Sigmoid colon (tissue), 7 donors: ENCODE results near the gene CDH24. TPM values are rescaled to one million over a fixed set of nuclear protein-coding genes. Genes with fewer than 3 reads are reported as not detected.

Experiments used
- DNase-seq: peaks from one replicate; pipeline ENCODE4 v3.0.0-alpha.2; 2019
- H3K27ac ChIP-seq, 4 donors: fragments of 200-600 bp; sonication (generic); one replicate each; pipeline ENCODE4 v1.5.1; 2016 to 2019; ENCODE audit warnings: mild to moderate bottlenecking in 1 of 4
- H3K27me3 ChIP-seq, 3 donors: fragments of 200-600 bp; sonication (generic); one replicate each; pipeline ENCODE4 v1.5.1; 2019; ENCODE audit warnings: mild to moderate bottlenecking in 1 of 3
- H3K36me3 ChIP-seq, 4 donors: fragments of 200-600 bp; sonication (generic); one replicate each; pipeline ENCODE4 v1.5.1; 2016 to 2019
- H3K4me1 ChIP-seq, 4 donors: fragments of 200-600 bp; sonication (generic); one replicate each; pipeline ENCODE4 v1.5.1; 2017 to 2019
- H3K4me3 ChIP-seq, 4 donors: fragments of 200-600 bp; sonication (generic); one replicate each; pipeline ENCODE4 v1.5.1; 2017 to 2019; ENCODE audit warnings: mild to moderate bottlenecking in 2 of 4, moderate library complexity in 1 of 4
- H3K9me3 ChIP-seq, 4 donors: fragments of 200-600 bp in 3 of 4; sonication (generic) in 3 of 4; one replicate each; pipeline versions ENCODE4 v1.5.1 to v1.6.1; 2013 to 2019
- EP300 ChIP-seq, 4 donors: sonication (generic); formaldehyde crosslinking; IDR thresholded peaks; one replicate each; pipeline ENCODE4 v1.6.1; 2017; ENCODE audit warnings: antibody characterized with exemption in 4 of 4
- POLR2A ChIP-seq, 2 donors: fragments of 450-650 bp; IDR thresholded peaks; one replicate each; pipeline ENCODE4 v1.6.1; 2016; ENCODE audit warnings: antibody characterized with exemption in 2 of 2, mild to moderate bottlenecking in 2 of 2, moderate library complexity in 2 of 2
- POLR2AphosphoS5 ChIP-seq, 4 donors: sonication (generic); formaldehyde crosslinking; IDR thresholded peaks; one replicate each; pipeline ENCODE4 v1.6.1; 2017; ENCODE audit warnings: antibody characterized with exemption in 4 of 4
- WGBS, 2 donors: extraction: QIAGEN DNeasy Blood & Tissue Kit; methylation state at CpG; one replicate each; pipeline ENCODE4 v1.1.7; 2013; 5-methylcytosine and 5-hydroxymethylcytosine counted together
- intact Hi-C: fragments of 100-400 bp; cut with DNase I; formaldehyde crosslinking; loops from one replicate; pipeline ENCODE4 v1.15.1; 2023
- polyA plus RNA-seq, 3 donors: library from polyadenylated mRNA; stranded (reverse); fragments of 200-250 nt; gene quantifications; one replicate each; pipeline ENCODE4 v1.2.3, GENCODE V29; 2013
- total RNA-seq, 4 donors: library from RNA; depleted of rRNA; stranded (reverse); fragments of >200 nt; gene quantifications; one replicate each; pipeline ENCODE4 v1.1.0, GENCODE V29; 2016
- TF ChIP-seq, protein P1 (sequence below), 4 experiments: fragments of 450-650 bp in 3 of 4; fragments of 200-600 bp in 1 of 4; IDR thresholded peaks; one replicate each; pipeline ENCODE4 v1.5.1; 2016 to 2019; ENCODE audit warnings: antibody characterized with exemption in 4 of 4, mild to moderate bottlenecking in 3 of 4, moderate library complexity in 2 of 4
- donor health status: healthy with polysubstance abuse.
- donor health status: Bipolar disorder and iron deficiency.
- donor health status: healthy.

CDH24 gene
- total and polyA plus RNA-seq, 7 donors = 0.46 to 7.5 (median 2.1) TPM

DNA sequence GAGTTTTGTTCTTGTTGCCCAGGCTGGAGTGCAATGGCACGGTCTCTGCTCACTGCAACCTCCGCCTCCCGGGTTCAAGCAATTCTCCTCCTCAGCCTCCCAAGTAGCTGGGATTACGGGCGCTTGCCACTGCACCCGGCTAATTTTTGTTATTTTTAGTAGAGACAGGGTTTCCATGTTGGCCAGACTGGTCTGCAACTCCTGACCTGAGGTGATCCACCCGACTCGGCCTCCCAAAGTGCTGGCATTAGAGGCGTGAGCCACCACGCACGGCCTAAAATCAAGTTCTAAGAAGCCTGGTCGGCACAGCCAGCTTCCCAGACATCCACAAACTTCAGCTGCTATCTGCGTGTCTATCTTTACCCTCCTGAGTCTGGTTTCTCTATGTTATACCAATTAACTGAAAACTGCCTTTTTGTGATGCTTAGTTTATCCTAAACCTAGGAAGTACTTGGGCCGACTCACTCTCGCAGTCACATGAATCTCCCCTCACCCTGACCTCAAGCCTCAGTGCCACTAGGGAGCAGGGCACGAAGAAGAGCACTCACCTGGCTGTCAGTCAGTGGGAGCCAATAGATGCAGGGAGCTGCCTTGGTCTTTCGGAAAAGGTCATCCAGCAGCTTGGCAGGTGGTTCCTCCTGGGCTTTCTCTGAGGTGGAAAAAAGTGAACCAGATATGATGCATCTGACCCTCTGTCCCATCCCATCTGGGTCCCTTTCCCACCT, 3.4 kb upstream of the CDH24 start:
- intact Hi-C loops = no loop called here
- Histone ChIP-seq H3K4me3 (no peak overlapping the region), H3K27me3 (no peaks in the 10 kb centered on the region), H3K27ac (peak overlapping the region in 1 of 4 donors; percentile 67), H3K9me3 (no peaks in the 10 kb centered on the region), H3K4me1 (peaks cover 0 to 30% (median 24%) of the 10 kb centered on the region in 4 donors), H3K36me3 (peaks cover 41 to 74% (median 61%) of the 10 kb centered on the region in 4 donors)
- DNase-seq = no peak
- WGBS, 2 donors = 95 to 96% methylated on average over 17 of the region's 17 CpGs
- no peak for TF ChIP-seq EP300 (IDR thresholded peaks at IDR 0.05)
- no peak for TF ChIP-seq POLR2A (IDR thresholded peaks at IDR 0.05)
- no peak for TF ChIP-seq POLR2AphosphoS5 (IDR thresholded peaks at IDR 0.05)
- TF ChIP-seq, protein P1, sequence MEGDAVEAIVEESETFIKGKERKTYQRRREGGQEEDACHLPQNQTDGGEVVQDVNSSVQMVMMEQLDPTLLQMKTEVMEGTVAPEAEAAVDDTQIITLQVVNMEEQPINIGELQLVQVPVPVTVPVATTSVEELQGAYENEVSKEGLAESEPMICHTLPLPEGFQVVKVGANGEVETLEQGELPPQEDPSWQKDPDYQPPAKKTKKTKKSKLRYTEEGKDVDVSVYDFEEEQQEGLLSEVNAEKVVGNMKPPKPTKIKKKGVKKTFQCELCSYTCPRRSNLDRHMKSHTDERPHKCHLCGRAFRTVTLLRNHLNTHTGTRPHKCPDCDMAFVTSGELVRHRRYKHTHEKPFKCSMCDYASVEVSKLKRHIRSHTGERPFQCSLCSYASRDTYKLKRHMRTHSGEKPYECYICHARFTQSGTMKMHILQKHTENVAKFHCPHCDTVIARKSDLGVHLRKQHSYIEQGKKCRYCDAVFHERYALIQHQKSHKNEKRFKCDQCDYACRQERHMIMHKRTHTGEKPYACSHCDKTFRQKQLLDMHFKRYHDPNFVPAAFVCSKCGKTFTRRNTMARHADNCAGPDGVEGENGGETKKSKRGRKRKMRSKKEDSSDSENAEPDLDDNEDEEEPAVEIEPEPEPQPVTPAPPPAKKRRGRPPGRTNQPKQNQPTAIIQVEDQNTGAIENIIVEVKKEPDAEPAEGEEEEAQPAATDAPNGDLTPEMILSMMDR (IDR thresholded peaks at IDR 0.05) = no peak

DNA sequence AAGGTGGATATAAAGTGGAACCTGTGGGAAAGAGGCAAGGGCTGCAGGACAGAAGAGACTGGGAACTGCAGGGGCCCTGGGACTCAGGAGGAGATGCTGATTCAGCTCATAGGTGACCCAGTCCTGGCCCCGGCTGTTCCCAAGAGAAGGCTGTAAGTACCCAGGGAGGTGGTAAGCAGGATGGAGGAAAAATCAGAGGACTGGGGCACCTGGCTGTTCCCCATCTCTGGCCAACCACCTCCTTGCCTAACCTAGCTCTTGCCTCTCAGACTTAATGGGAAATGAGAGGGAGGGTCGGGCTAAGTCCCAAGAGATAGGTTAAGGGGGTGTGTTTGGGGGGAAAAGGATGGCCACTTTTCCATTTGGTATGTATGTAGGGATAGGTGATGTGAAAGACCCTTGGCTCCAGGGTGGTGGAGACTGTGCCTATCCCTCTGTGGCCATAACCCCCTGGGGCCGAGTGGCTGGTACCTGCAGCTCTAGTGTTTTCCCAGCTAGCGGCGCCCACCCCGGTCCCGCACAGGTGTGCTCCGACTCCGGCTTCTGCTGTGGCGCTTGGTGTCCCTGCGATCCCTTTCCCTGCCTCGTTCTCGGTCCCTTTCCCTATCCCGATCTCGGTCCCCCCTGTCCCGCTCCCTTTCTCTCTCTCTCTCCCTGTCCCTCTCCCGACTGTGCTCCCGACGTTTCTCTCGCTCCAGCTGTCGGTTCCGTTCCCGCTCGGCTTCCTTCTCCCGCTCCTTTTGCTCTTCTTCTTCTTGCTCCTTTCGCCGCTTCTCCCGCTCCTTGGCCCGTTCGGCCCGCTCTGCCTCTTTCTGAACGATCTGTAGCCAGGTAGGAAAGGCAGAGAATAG, 1.6 kb upstream of the CDH24 start:
- TF ChIP-seq POLR2A (IDR thresholded peaks at IDR 0.05) (no peak), POLR2AphosphoS5 (IDR thresholded peaks at IDR 0.05) (peak in 1 of 4 donors; percentile 11)
- intact Hi-C loops = loop anchor here (1.0 to 5.0 kb wide), 2 partner anchors 52 to 73 kb away; no protein-coding TSS in a partner anchor
- Histone ChIP-seq H3K4me3 (no peak overlapping the region), H3K9me3 (no peaks in the 10 kb centered on the region), H3K27me3 (no peaks in the 10 kb centered on the region), H3K4me1 (peaks cover 0 to 35% (median 29%) of the 10 kb centered on the region in 4 donors), H3K27ac (peak overlapping the region in 3 of 4 donors; percentile 83 to 91 (median 86)), H3K36me3 (peaks cover 37 to 56% (median 49%) of the 10 kb centered on the region in 4 donors)
- 89 to 93% methylated on average over 32 of the region's 32 CpGs for WGBS, 2 donors
- no peak for DNase-seq

DNA sequence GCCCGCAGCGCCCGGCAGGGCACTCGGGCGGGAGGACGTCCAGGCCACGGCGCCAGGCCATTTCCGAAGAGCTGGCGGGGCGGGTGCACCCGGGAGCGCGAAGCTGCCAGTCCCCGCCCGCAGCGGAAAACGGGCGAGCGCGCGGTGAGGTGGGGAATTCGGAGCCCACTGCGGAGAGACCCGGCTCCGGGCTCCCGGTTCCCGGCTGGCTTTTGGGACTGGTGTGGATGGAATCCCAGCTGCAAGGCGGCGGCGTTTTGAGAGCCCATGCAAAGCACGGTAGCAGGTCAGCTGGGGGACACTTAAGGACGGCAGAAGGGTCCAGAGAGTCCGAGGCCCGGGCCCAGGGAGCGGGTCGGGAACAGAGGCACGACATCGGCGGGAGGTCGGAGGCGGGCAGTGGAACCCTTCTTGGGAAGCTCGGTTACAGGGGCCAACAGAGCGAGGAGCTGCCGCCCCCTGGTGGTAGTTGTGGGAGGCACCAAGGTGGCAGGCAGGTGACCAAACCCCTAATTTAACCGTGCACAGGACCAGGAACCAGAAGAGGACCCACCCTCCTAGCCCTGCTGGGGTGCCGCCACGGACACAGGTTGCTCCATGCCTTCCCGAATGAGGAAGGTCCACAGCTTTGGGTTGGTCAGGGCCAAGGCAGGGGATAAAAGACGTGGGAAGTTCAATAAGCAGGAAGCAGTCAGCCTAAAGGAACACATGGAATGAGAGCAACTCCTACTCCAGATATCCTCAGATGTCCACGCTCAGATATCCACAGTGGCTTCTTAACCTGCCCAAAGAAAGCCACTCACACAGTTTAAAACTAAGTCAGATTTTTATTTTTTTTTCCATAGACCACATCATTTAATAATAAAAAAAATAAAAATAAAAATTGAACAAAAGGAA, 685 bp upstream of the CDH24 start:
- intact Hi-C loops = loop anchor here (1.0 to 5.0 kb wide), 2 partner anchors 51 to 72 kb away; no protein-coding TSS in a partner anchor
- TF ChIP-seq POLR2AphosphoS5 (IDR thresholded peaks at IDR 0.05) (peak in 3 of 4 donors; percentile 15 to 65 (median 59)), EP300 (IDR thresholded peaks at IDR 0.05) (no peak), POLR2A (IDR thresholded peaks at IDR 0.05) (no peak)
- TF ChIP-seq, protein P1 (IDR thresholded peaks at IDR 0.05) = peak; percentile 89 to 96 (median 94)

DNA sequence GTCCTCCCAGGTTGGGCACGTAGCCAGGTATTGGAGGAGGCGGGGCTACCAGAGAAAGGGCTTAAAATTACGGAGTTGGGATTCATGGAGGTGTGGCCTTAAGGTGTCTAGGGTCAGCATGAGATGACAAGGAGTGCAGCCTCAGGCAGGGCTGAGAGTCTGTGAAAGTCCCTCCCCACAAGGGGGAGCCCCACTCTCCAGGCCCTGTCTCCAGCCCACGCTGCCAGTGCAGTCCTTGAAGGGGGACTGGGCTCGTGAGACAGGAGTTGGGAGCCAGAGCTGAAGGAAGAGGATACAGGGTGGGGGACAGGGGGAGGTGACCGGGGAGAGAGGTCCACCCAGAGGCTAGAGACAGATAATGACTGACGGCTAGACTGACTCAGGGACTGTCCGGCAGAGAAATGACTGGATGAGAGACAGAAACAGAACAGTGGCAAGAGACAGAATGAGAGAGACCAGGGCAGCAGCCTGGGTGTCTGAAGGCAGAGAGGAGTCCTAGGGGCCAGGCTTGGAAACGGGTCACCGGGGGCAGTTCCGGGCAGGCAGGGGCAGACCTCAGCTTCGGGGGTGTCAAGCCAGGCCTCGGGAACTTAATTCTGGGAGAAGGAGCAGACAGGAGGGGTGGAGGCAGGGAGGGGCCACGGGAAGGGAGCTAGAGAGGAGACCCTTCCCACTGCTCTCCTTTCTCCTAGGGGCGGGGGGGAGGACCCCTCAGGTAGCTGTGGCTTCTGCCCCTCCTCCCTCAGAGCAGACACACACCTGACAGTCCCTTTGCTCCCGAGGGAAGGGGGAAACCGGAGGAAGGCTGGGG, 970 bp downstream of the CDH24 start:
- intact Hi-C loops = loop anchor here (5.0 kb wide), 1 partner anchor 49 kb away; no protein-coding TSS in a partner anchor
- Histone ChIP-seq H3K36me3 (peaks cover 20 to 31% (median 28%) of the 10 kb centered on the region in 4 donors), H3K4me1 (peaks cover 0 to 27% (median 20%) of the 10 kb centered on the region in 4 donors), H3K4me3 (peak overlapping the region in 3 of 4 donors; percentile 67 to 77 (median 69)), H3K27me3 (no peaks in the 10 kb centered on the region), H3K27ac (peak overlapping the region in 2 of 4 donors; percentile 17 to 34), H3K9me3 (no peaks in the 10 kb centered on the region)
- WGBS, 2 donors = 5 to 11% methylated on average over 17 of the region's 17 CpGs
- peak; percentile 80 for DNase-seq
- TF ChIP-seq POLR2A (IDR thresholded peaks at IDR 0.05) (no peak), POLR2AphosphoS5 (IDR thresholded peaks at IDR 0.05) (no peak)
- TF ChIP-seq, protein P1 (IDR thresholded peaks at IDR 0.05) = peak in 3 of 4 experiments; percentile 40 to 72 (median 41)

More for the DNA sequence above, 685 bp upstream of the CDH24 start:
- Histone ChIP-seq H3K27ac (peak overlapping the region; percentile 80 to 91 (median 84)), H3K27me3 (no peaks in the 10 kb centered on the region), H3K4me3 (peak overlapping the region; percentile 48 to 77 (median 68)), H3K36me3 (peaks cover 30 to 48% (median 41%) of the 10 kb centered on the region in 4 donors), H3K4me1 (peaks cover 0 to 35% (median 29%) of the 10 kb centered on the region in 4 donors), H3K9me3 (no peaks in the 10 kb centered on the region)
- peak; percentile 94 for DNase-seq
- 1 to 2% methylated on average over 51 of the region's 51 CpGs for WGBS, 2 donors
